ENCODE measurements around the gene RGS7.

GRCh38 chr1:241217516-241217915 is 139.5 kb downstream of the RGS7 start:
- TF ChIP-seq EP300 (IDR thresholded peaks at IDR 0.05; ENCODE audit: borderline replicate concordance in 1 of 2, control insufficient read depth in 1 of 2, low read depth in 2 of 2, low read length in 2 of 2) (no peak), ZBTB4 (CRISPR knock-in tag; IDR thresholded peaks at IDR 0.05) (no peak), POLR2AphosphoS5 (IDR thresholded peaks at IDR 0.05; ENCODE audit: low read length) (no peak), CTCF (IDR thresholded peaks at IDR 0.05 in 2 of 3, conservative IDR thresholded peaks at IDR 0.05 in 1 of 3; ENCODE audit: control insufficient read depth in 2 of 3, extremely low read depth in 1 of 3, insufficient read depth in 1 of 3, low read depth in 3 of 3, low read length in 3 of 3) (no peak), ATF7 (IDR thresholded peaks at IDR 0.05; ENCODE audit: low read depth) (no peak), EZH2 (IDR thresholded peaks at IDR 0.05; ENCODE audit: borderline replicate concordance, control insufficient read depth, low read depth, low read length) (no peak)

Measured in GM12878 (cell line).